GM21825 (cell line): ENCODE data around the gene ANTXRL.
"Not testable (repeated sequence)": the region's sequence is repeated elsewhere in the genome, so short reads cannot be mapped to it uniquely, and the experiment has no call there.

Experiments used
- ATAC-seq: cut with Tn5 transposase; IDR thresholded peaks from one replicate; pipeline ENCODE4 v1.9.1; 2021; ENCODE audit warnings: mild to moderate bottlenecking, moderate library complexity; ENCODE audit not compliant: unreplicated experiment

ANTXRL gene

DNA sequence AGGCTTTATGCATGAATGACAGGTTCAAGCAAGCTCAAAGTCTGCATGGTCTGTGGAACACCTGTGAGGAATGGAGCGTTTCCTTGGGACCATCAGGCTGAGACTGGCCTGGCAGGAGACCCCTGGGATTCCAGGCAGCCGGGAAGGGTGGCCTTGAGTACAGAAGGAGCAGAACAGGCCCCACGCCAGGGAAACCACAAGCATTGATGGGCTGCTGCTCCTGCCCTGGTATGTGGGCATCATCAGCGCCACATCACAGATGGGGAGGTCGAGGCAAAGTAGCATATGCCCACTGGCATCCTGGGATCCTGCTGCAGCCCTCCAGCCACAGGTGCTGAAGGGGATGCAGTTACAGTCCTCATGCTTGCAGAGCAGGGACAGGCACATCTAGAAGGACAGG, 40.9 kb downstream of the ANTXRL start:
- no peak for ATAC-seq

DNA sequence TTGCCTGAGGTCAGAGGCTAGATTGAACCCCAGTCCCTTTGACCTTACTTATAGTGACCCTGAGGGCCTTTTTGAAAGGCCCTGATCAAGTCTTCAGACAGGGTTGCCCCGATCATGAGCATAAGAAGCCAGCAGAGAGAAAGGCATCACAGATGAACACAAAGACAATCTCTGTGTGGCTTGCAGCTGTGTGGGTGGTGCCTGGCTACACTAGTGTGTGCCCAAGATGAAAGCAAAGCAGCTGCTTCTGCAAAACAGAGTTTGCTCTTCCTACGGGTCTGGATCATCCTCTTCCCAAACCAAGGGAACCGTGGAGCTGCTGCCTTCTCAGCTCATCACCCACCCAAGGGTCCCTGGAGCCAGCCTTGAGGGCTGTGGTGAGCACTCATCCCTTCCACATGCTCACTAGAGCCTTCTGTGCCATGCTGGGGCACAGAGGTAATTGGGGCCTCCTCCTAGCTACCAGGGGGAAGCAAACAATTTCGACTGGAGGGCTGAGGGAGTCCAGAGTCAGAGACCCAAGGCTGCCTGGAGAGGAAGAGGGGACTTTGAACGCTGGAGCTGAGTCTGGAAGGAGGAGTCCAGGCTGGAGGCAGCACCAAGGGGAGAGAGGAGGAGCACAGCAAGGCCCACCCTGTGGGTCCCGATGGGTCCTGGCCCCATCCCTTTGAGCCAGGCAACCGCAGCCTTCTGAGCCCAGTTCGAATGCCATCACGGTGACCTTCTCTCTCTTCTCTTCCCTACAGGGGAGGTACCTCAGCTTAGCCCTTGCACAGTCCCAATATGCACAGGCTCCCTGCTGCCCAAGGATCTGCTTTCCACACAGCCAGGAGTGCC, 42.3 kb downstream of the ANTXRL start:
- no peak for ATAC-seq

DNA sequence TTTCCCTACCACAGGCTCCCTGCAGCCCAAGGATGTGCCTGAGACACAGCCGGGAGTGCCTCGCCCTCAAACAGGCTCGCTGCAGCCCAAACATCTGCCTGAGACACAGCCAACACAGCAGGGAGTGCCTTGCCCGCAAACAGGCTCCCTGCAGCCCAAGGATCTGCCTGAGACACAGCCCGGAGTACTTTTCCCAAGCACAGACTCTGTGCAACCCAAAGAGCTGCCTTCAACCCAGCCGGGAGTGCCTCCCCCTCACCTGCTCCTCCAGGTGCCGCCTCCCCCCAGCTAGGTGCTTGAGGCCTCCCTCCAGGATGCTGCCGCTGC, 42.9 kb downstream of the ANTXRL start:
- no peak for ATAC-seq

DNA sequence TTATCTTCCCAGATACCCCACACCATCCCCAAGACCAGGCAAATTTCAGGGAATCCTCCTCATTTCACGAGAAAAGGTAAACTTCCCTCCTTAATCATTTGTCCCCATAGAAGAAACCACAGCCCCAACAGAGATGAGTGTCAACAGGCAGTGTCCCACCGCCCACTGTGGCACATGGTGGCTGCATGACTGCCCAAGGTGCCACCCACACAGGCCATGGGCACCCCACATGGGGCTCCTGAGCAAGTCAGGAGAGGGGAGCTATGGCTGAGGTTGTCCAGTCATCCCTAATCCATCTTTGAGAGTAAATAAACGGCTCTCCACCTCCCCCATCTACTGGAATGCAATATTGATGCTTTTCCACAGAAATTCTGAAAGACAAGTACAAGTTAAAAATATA, 44.1 kb downstream of the ANTXRL start:
- no peak for ATAC-seq

DNA sequence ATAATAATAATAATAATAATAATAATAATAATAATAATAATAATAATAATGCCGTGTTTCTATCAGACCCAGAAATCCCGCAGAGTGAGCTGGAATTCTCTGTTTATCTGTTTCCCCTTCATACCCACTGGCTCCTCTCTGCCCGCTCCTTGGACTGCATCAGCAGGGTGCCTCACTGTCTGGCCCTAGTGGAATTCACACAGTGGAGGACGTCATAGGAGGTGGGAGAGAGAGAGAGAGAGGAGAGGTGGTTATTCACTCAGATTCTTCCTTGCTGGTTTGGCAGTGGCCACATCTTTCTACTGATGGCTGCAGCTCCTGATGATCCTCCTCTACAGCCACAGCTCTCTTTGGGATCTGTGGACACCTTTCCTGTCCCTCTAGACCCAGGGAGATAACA, 78.7 kb downstream of the ANTXRL start:
- not testable (repeated sequence) for ATAC-seq

DNA sequence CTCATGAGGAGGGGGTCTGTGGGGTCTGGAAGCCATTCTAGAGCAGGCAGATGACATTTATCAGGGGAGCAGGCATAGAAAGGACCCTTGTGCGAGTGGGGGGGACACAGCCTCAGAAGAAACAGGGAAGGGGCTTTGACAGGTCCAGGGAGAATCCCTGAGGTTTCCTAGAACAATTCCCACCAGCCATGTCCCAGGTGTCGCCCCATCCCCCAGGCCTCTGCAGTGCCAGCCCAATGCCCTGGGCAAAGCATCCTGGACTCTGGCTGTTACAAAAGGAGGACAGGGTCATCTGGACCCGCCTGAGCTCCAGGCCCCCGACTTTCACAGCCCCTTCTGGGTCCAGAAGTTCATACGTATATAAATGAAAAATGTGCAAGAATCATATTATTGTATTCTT, 80.4 kb downstream of the ANTXRL start:
- ATAC-seq: not testable (repeated sequence)

DNA sequence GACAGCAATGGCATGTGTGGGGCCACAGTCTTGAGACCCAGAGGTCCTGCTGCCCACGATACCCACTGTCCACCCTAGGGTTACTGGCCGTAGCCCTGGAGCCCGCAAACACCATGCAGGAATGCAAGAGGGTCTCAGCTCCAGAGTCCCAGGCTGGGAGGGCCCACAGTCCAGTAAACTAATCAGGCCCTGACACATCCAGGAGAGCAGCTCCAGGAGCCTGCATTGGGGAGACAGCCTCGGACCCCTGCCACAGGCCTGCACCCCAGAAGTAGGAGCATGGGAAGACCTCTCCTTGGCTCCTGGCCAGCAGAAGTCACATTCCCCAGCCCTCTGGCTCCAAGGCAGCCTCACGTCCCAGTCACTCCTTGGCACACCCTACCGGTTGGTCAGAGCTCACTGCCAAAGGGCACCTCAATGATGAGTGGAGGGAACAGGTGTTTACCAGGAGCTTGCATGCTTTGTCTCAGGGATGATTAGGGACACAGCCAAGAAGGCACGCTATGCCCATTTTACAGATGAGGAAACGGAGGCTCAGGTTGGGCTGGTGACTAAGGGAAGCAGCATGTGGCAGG, 81.0 kb downstream of the ANTXRL start:
- ATAC-seq: not testable (repeated sequence)

DNA sequence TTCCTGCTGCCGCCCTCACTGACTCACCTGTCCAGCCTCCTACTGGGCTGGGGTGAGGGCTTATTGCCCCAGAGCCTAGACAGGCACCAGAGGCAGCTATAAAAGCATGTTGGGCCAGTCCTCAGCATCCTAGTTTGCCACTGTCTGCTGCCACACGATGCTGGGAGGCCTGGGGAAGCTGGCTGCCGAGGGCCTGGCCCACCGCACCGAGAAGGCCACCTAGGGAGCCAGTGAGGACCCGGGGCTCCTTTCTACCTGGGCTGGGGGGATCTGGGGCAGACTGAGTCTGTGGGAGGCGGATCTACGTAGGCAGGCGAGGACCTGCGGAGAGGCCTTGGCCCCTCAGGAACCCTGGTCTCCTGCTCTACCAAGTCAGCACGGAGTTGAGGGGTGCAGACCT, 82.2 kb downstream of the ANTXRL start:
- not testable (repeated sequence) for ATAC-seq

DNA sequence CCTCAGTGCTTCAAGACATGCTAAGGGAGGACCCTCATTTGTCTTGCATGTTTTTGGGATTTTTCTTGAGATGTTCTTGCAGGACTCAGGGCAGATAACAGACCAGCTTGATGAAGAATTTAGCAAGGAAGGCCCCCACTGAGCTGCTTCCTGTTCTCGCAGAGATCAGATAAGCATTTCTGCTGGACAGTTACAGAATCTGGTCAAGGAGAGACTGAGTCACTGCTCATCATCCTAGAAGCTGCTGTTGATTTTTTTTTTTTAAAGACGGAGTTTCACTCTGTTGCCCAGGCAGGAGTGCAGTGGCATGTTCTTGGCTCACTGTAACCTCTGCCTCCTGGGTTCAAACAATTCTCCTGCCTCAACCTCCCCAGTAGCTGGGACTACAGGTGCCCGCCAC, 87.6 kb downstream of the ANTXRL start:
- not testable (repeated sequence) for ATAC-seq

DNA sequence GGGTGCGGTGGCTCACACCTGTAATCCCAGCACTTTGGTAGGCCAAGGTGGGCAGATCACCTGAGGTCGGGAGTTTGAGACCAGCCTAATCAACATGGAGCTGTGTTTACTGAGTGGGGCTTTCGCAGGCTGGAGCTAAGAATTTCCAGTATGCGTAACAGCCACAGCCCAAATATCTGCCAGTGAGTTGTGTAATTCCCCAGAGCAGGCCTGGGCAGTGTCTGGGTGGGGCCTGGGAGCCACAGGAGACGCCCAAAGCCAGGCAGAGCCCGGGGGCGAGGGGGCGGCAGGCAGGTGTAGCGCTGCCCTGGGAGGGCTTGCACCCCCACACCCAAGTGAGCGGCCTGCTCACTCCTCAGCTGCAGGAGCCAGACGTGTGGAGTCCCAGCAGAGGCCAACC, 88.6 kb downstream of the ANTXRL start, which contains the start of gene ANXA8L1:
TSS of gene ANXA8L1 (plus strand) at position 371 of the 400 bp plus-strand sequence. CDS start 76 bp downstream, outside the sequence.
- ATAC-seq: not testable (repeated sequence)

DNA sequence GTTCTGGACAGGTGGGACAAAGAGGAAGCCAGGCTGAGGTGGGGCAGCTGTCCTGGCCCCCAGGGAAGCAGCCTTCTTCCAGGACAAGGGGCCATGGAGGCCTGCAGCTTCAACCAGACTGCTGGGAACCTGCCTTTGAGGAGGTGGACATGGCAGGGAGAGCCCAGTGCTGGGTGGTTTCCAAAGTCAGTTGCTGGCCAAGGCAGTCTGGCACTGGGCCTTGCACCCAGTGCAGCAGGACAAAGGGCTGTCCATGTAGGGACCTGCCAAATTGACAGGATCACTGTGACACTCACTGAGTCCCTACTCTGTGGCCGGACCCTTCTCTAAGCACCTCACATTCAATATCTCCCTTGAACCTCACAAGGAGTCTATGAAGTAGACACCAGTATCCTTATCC, 90.2 kb downstream of the ANTXRL start:
- ATAC-seq: not testable (repeated sequence)

DNA sequence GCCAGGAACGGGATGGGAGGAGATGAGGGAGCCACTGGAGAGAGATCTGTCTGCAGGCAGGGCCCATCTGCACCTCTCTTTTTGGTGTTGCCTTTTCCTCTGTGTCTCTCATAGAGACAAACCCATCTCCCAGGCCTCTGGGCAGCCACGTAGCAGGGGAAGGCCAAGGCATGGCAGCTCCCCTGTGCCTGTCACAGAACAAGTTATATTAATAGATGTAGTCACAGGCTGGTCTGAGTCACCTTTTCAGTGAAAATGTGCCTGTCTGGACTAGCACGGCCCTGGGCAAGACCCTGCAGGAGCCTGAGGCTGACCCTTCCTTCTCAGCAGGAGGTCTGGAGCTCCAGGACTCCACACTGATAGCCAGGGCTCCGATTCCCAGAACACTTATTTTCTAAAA, 90.9 kb downstream of the ANTXRL start:
- not testable (repeated sequence) for ATAC-seq

DNA sequence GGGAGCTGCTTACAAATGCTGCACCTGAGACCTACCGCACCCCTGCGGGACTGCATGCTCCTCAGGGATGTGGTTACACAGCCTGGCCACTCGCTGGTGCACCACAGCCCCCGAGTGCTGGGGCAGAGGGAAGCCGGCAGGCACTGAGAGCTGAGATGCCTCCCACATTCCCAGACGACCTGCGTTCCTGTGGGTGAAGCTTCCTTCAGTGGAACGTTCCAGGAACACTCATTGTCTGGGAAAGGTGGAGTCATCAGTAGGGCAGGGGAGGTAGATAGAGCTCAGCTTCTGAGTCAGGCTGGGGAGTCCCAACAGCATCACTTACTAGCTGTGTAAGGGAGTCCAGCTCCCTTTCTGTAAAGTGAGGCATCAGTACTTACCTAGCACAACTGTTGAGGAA, 91.3 kb downstream of the ANTXRL start:
- ATAC-seq: not testable (repeated sequence)

DNA sequence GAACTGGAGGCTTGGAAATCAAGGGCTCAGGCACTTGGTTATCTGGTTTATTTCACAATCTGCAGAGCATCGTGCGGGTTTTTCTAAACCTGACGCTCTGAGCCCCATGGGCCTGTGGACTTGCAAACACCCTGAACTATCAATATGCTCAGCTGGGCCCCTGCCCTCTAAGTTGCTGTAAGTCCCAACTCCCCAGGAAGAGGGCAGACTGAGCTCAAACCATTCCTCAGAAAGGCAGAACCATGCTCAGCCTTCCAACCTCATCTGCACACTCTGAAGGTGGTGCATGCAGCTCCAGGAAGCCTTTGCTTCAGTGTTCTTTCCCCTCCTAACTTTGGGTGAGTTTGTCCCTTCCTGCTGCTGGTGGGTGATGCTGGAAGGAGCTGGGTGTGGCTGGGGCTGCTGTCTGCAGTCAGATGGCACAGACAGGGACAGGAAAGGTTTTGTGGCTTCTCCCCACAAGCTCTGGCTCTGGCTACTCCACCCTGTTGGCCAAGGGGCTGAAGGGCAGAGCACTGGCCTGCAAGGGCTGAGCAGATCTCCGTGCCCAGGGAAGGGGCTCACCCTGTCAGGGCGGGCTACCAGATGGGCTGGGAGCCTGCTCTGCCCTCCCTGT, 92.5 kb downstream of the ANTXRL start:
- not testable (repeated sequence) for ATAC-seq
